SK-N-SH (cell line): ENCODE data around the gene GPLD1. TPM values are rescaled to one million over a fixed set of nuclear protein-coding genes. Genes with fewer than 3 reads are reported as not detected.
A peak's percentile ranks its signal among the peaks of the same experiment; 100 is the strongest.

ENCODE experiments used
- CTCF ChIA-PET: fragments of 300-600, 350-600 bp; formaldehyde crosslinking; extraction: SDS; loops from one replicate; lab custom pipeline; 2021; lab: Yijun Ruan, JAX
- POLR2A ChIA-PET: fragments of 350-600 bp; sonication (Branson Sonifier 250); formaldehyde crosslinking; extraction: SDS; loops from one replicate; lab custom pipeline; 2020; ENCODE audit warnings: antibody characterized with exemption, inconsistent platforms; lab: Yijun Ruan, JAX
- DNase-seq: peaks from one replicate; pipeline ENCODE4 v3.0.0; 2012
- H2AFZ ChIP-seq: fragments of 200-600 bp; sonication (generic); 2 replicates; pipeline ENCODE4 v1.8.1; 2016; ENCODE audit warnings: antibody characterized with exemption, mild to moderate bottlenecking, low read depth
- H3F3A ChIP-seq: fragments of 200-600 bp; sonication (generic); replicated peaks from 2 replicates; pipeline ENCODE3; 2016; ENCODE audit warnings: antibody characterized with exemption, mild to moderate bottlenecking; ENCODE audit not compliant: insufficient read depth
- H3K27ac ChIP-seq, 2 experiments: fragments of 200-500 bp in 1 of 2; fragments of 200-600 bp in 1 of 2; sonication (Bioruptor generic) in 1 of 2; sonication (generic), shearing (Covaris generic) in 1 of 2; 2 replicates each; pipeline versions ENCODE4 v1.5.1 to v1.6.1; 2014 to 2016; ENCODE audit warnings: low read depth in 2 of 2, inconsistent platforms in 1 of 2, low read length in 1 of 2, mild to moderate bottlenecking in 1 of 2, mixed read lengths in 1 of 2
- H3K27me3 ChIP-seq: fragments of 200-600 bp; sonication (generic), shearing (Covaris generic); 2 replicates; pipeline ENCODE4 v1.6.1; 2016; ENCODE audit warnings: mixed run types; ENCODE audit not compliant: insufficient read depth
- H3K36me3 ChIP-seq, 2 experiments: fragments of 200-500 bp in 1 of 2; fragments of 200-600 bp in 1 of 2; sonication (Bioruptor generic) in 1 of 2; sonication (generic) in 1 of 2; replicated peaks in 1 of 2; 2 replicates each; pipeline versions ENCODE3 to v1.5.1; 2014 to 2016; ENCODE audit warnings: low read length in 1 of 2, mild to moderate bottlenecking in 1 of 2; ENCODE audit not compliant: insufficient read depth in 2 of 2, control insufficient read depth in 1 of 2
- H3K4me1 ChIP-seq, 2 experiments: fragments of 200-500 bp in 1 of 2; fragments of 200-600 bp in 1 of 2; sonication (Bioruptor generic) in 1 of 2; sonication (generic), shearing (Covaris generic) in 1 of 2; 2 replicates each; pipeline versions ENCODE4 v1.5.1 to v1.6.1; 2014 to 2016; ENCODE audit warnings: low read depth in 1 of 2, low read length in 1 of 2, mixed run types in 1 of 2; ENCODE audit not compliant: insufficient read depth in 2 of 2, control insufficient read depth in 1 of 2
- H3K4me2 ChIP-seq: fragments of 200-600 bp; sonication (generic), shearing (Covaris generic); 2 replicates; pipeline ENCODE4 v1.6.1; 2017; ENCODE audit warnings: mixed run types
- H3K4me3 ChIP-seq, 2 experiments: fragments of 200-500 bp in 1 of 2; fragments of 200-600 bp in 1 of 2; sonication (Bioruptor generic) in 1 of 2; sonication (generic), shearing (Covaris generic) in 1 of 2; 2 replicates each; pipeline versions ENCODE4 v1.5.1 to v1.8.1; 2014 to 2016; ENCODE audit warnings: low read depth in 2 of 2, inconsistent platforms in 1 of 2, low read length in 1 of 2, mild to moderate bottlenecking in 1 of 2, mixed read lengths in 1 of 2, moderate library complexity in 1 of 2
- H3K79me2 ChIP-seq: fragments of 200-600 bp; sonication (generic); 2 replicates; pipeline ENCODE4 v1.8.1; 2017; ENCODE audit warnings: mild to moderate bottlenecking; ENCODE audit not compliant: insufficient read depth
- H3K9ac ChIP-seq: fragments of 200-600 bp; sonication (generic); 2 replicates; pipeline ENCODE4 v1.6.1; 2017; ENCODE audit warnings: mixed run types
- H3K9me2 ChIP-seq: fragments of 200-600 bp; sonication (generic); 2 replicates; pipeline ENCODE4 v1.6.1; 2017; ENCODE audit warnings: mixed run types
- H3K9me3 ChIP-seq: fragments of 200-600 bp; sonication (generic); 2 replicates; pipeline ENCODE4 v1.6.1; 2017; ENCODE audit warnings: mixed run types, mild to moderate bottlenecking, moderate library complexity
- H4K20me1 ChIP-seq: fragments of 200-600 bp; sonication (generic); 2 replicates; pipeline ENCODE4 v1.6.1; 2017; ENCODE audit warnings: mild to moderate bottlenecking, mixed run types; ENCODE audit not compliant: insufficient read depth
- EP300 ChIP-seq, 2 experiments: IDR thresholded peaks; 2 replicates each; pipeline versions ENCODE4 v1.4.0 to v1.6.1; 2012; ENCODE audit warnings: borderline replicate concordance in 1 of 2, low read depth in 1 of 2, low read length in 1 of 2
- EZH2phosphoT487 ChIP-seq: fragments of 200-600 bp; sonication (generic); IDR thresholded peaks from 2 replicates; pipeline ENCODE4 v1.6.1; 2017; ENCODE audit warnings: low read depth, mixed run types, mild to moderate bottlenecking, antibody characterized with exemption, moderate library complexity, borderline replicate concordance
- FOXM1 ChIP-seq: IDR thresholded peaks from 2 replicates; pipeline ENCODE4 v1.4.0; 2012; ENCODE audit warnings: low read depth, mild to moderate bottlenecking
- GATA2 ChIP-seq: sonication (generic); formaldehyde crosslinking; IDR thresholded peaks from 2 replicates; pipeline ENCODE4 v1.5.0; 2020; ENCODE audit warnings: mild to moderate bottlenecking, missing genetic modification reagents
- IRF3 ChIP-seq: fragments of 150-350 bp; IDR thresholded peaks from 2 replicates; pipeline ENCODE4 v1.6.1; 2016; ENCODE audit warnings: mild to moderate bottlenecking, low read depth, low read length
- MAX ChIP-seq: IDR thresholded peaks from 2 replicates; pipeline ENCODE4 v1.4.0; 2012; ENCODE audit warnings: low read depth
- MEF2A ChIP-seq: IDR thresholded peaks from 2 replicates; pipeline ENCODE4 v1.4.0; 2012; ENCODE audit warnings: low read depth, borderline replicate concordance
- NRF1 ChIP-seq: IDR thresholded peaks from 2 replicates; pipeline ENCODE4 v1.6.1; 2012; ENCODE audit warnings: low read depth, mild to moderate bottlenecking, low read length
- PBX3 ChIP-seq: IDR thresholded peaks from 2 replicates; pipeline ENCODE4; 2012
- POLR2AphosphoS5 ChIP-seq: IDR thresholded peaks from 2 replicates; pipeline ENCODE4 v1.6.1; 2012; ENCODE audit warnings: low read depth, low read length
- RAD21 ChIP-seq: IDR thresholded peaks from 2 replicates; pipeline ENCODE4 v1.6.1; 2012; ENCODE audit warnings: mild to moderate bottlenecking, low read length
- RCOR1 ChIP-seq: fragments of 150-350 bp; IDR thresholded peaks from 2 replicates; pipeline ENCODE4 v1.6.1; 2017; ENCODE audit warnings: antibody characterized with exemption, low read length
- REST ChIP-seq: IDR thresholded peaks from 2 replicates; pipeline ENCODE4 v1.6.1; 2012; ENCODE audit warnings: mild to moderate bottlenecking, low read depth, low read length, moderate library complexity
- SIN3A ChIP-seq: IDR thresholded peaks from 2 replicates; pipeline ENCODE4 v1.6.1; 2012; ENCODE audit warnings: low read depth, mild to moderate bottlenecking, low read length, moderate library complexity, borderline replicate concordance
- SMC3 ChIP-seq: IDR thresholded peaks from 2 replicates; pipeline ENCODE4 v1.6.1; 2012; ENCODE audit warnings: low read depth, low read length, improper control_type of control experiment
- TAF1 ChIP-seq: IDR thresholded peaks from 2 replicates; pipeline ENCODE4 v1.6.1; 2012; ENCODE audit warnings: low read depth, mild to moderate bottlenecking, low read length, moderate library complexity, borderline replicate concordance
- TEAD4 ChIP-seq: IDR thresholded peaks from 2 replicates; pipeline ENCODE4 v1.4.0; 2012; ENCODE audit warnings: mild to moderate bottlenecking, borderline replicate concordance; ENCODE audit not compliant: insufficient read depth
- ZBTB33 ChIP-seq: IDR thresholded peaks from 2 replicates; pipeline ENCODE4 v1.4.0; 2012; ENCODE audit warnings: low read depth, borderline replicate concordance
- WGBS: methylation state at CpG from one replicate; pipeline ENCODE4 v1.1.6; 2017; ENCODE audit warnings: low lambda C conversion rate; 5-methylcytosine and 5-hydroxymethylcytosine counted together
- polyA plus RNA-seq, 3 experiments: library from polyadenylated mRNA; depleted of rRNA; stranded (reverse); fragments of >200 nt; gene quantifications; 2 replicates each; pipeline ENCODE4 v1.2.3, GENCODE V29; 2012

The GPLD1 gene
- polyA plus RNA-seq, 1 of the 3 experiments (the other 2 are of a cell fraction) = 0.94 TPM

- no peak for TF ChIP-seq REST
- no peak for TF ChIP-seq IRF3
- no peak for TF ChIP-seq SMC3
- TF ChIP-seq EZH2phosphoT487 = no peak
- TF ChIP-seq GATA2 (CRISPR knock-in tag) = no peak
Measured at GRCh38 chr6:24391756-24392405, 97.5 kb downstream of the GPLD1 start (continued).

- 4% methylated on average over 2 of the region's 2 CpGs for WGBS
- CTCF ChIA-PET = interaction anchor here (3.0 kb wide), 1 partner anchor 109 kb away, joined by 20 read pairs; no protein-coding TSS in a partner anchor
- no peak overlapping the region for H3K27ac ChIP-seq
- TF ChIP-seq EP300 (IDR thresholded peaks at IDR 0.05; ENCODE audit: borderline replicate concordance in 1 of 2, low read depth in 1 of 2, low read length in 1 of 2) (peak in 1 of 2 experiments; percentile 70; a peak in 2 of 4 replicates), MAX (no peak), POLR2AphosphoS5 (no peak), RAD21 (no peak), TEAD4 (no peak), SIN3A (no peak), NRF1 (no peak), RCOR1 (0 out of 2 replicates have a peak, but pooled peaks have one; percentile 59), FOXM1 (no peak), MEF2A (no peak), ZBTB33 (no peak), GATA2 (CRISPR knock-in tag) (peak; percentile 43; the same call in 1 of the 2 replicates), TAF1 (no peak), PBX3 (no peak), REST (no peak)
Measured at GRCh38 chr6:24391208-24391607, 98.2 kb downstream of the GPLD1 start.

More at GRCh38 chr6:24391208-24391607, 98.2 kb downstream of the GPLD1 start:
- no peak overlapping the region for H2AFZ ChIP-seq
- no peak overlapping the region for H3K9ac ChIP-seq
- H3F3A ChIP-seq = no peaks in the 10 kb centered on the region
- DNase-seq = peak; percentile 49
- no peaks in the 10 kb centered on the region for H3K79me2 ChIP-seq
- H3K9me3 ChIP-seq = no peaks in the 10 kb centered on the region
- no peak overlapping the region for H3K4me3 ChIP-seq
- H3K4me2 ChIP-seq = no peak overlapping the region
- no peaks in the 10 kb centered on the region for H3K4me1 ChIP-seq
- H3K9me2 ChIP-seq = no peaks in the 10 kb centered on the region
- POLR2A ChIA-PET = no interaction called here
- no peaks in the 10 kb centered on the region for H3K27me3 ChIP-seq
- H4K20me1 ChIP-seq = no peaks in the 10 kb centered on the region
- no peaks in the 10 kb centered on the region for H3K36me3 ChIP-seq
